Activated naive CD8-positive, alpha-beta T cell treated with anti-CD3 and anti-CD28 coated beads, Interleukin-2, amount 50 U/mL, for 24 hours (primary cell): ENCODE results near the gene PARN.
A peak's percentile ranks its signal among the peaks of the same experiment; 100 is the strongest.

Experiments
- ATAC-seq: fragments of 150-1000 bp; cut with Tn5 transposase; one replicate; pipeline ENCODE4 v1.10.0; 2021
- DNase-seq: peaks from one replicate; pipeline ENCODE4 v3.0.0; 2021
- H3K27ac Mint-ChIP-seq: one replicate; pipeline ENCODE4 v1.8.0; 2021; ENCODE audit warnings: mild to moderate bottlenecking, mixed read lengths
- H3K27me3 Mint-ChIP-seq: one replicate; pipeline ENCODE4 v1.8.0; 2021; ENCODE audit warnings: mixed read lengths
- H3K36me3 Mint-ChIP-seq: one replicate; pipeline ENCODE4 v1.8.0; 2021; ENCODE audit warnings: low read depth, mixed read lengths
- H3K4me1 Mint-ChIP-seq: one replicate; pipeline ENCODE4 v1.8.0; 2021; ENCODE audit warnings: mixed read lengths
- H3K4me3 Mint-ChIP-seq: one replicate; pipeline ENCODE4 v1.8.0; 2021; ENCODE audit warnings: mild to moderate bottlenecking, moderate library complexity, mixed read lengths
- H3K9me3 Mint-ChIP-seq: one replicate; pipeline ENCODE4 v1.8.0; 2021; ENCODE audit warnings: mixed read lengths

Gene PARN

DNA sequence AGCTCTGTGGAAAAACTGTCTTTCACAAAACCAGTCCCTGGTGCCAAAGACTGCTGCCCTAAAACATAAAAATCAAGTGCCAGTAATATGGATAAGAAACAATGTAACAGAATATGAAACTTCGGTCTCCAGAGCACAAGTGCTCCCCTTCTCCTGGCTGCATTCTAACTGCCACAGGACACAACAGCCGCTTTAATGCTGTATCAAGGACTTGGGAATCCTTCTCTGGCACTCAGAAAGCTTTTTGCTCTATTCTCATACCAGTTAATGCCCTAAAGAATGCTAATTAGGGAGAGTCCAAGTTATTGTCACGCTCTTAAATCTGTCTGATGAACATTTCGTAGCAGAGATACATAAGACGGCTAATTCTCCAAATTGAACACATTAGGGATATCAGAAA lies 90.9 kb downstream of the PARN start:
- Mint-ChIP-seq H3K27ac (no peak overlapping the region), H3K9me3 (no peaks in the 10 kb centered on the region), H3K36me3 (peaks cover 36% of the 10 kb centered on the region), H3K4me3 (no peak overlapping the region), H3K4me1 (peaks cover 3% of the 10 kb centered on the region), H3K27me3 (no peaks in the 10 kb centered on the region)
- DNase-seq = no peak
- no peak for ATAC-seq

DNA sequence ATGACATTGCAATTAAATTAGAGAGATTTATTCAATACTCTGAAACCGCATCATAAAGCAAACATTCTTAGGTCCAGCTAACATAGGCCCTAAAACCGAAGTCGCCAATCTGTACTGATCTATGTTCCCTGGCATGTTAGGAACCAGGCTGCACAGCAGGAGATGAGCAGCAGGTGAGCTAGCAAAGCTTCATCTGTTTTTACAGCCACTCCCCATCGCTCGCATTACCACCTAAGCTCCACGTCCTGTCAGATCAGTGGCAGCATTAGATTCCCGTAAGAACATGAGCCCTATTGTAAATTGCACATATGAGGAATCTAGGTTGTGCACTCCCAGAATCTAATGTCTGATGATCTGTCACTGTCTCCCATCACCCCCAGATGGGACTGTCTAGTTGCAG lies 91.5 kb downstream of the PARN start:
- Mint-ChIP-seq H3K4me3 (no peak overlapping the region), H3K27ac (no peak overlapping the region), H3K4me1 (peaks cover 3% of the 10 kb centered on the region), H3K9me3 (peaks cover 3% of the 10 kb centered on the region), H3K36me3 (peaks cover 36% of the 10 kb centered on the region), H3K27me3 (no peaks in the 10 kb centered on the region)
- DNase-seq = no peak
- ATAC-seq = no peak

DNA sequence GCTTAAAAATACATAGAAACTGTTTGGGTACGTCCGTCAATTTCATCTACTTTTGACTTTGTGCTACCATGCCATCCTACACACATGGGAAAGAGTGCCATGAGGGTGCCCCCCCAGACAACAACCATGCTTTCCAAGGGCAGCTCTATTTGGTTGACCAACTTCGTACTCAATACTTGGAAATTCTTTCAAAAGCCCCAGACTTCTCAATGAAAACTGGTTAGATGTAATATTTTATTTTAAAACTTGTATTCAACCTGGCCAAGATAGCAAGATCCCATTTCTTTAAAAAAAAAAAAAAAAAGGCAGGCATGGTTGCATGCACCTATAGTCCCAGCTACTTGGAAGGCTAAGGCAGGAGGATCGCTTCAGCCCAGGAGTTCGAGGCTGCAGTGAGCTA lies 98.4 kb downstream of the PARN start:
- Mint-ChIP-seq H3K9me3 (peaks cover 5% of the 10 kb centered on the region), H3K36me3 (peaks cover 21% of the 10 kb centered on the region), H3K27ac (no peak overlapping the region), H3K4me1 (peaks cover 2% of the 10 kb centered on the region), H3K4me3 (no peak overlapping the region), H3K27me3 (no peaks in the 10 kb centered on the region)
- DNase-seq (no peak), ATAC-seq (no peak)

DNA sequence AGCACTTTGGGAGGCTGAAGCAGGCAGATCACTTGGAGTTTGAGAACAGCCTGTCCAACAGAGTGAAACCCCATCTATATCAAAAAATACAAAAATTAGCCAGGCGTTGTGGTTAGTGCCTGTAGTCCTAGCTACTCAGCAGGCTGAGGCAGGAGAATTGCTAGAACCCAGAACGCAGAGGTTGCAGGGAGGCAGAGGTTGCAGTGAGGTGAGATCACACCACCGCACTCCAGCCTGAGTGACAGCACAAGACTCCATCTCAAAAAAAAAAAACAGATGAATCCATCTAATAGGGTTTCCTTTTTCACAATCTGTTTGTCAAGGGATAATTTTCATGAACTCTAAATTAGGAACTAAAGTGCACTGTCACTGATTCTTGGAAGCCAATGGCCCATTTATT lies 99.0 kb downstream of the PARN start:
- ATAC-seq (no peak), DNase-seq (no peak)
- H3K27ac Mint-ChIP-seq = no peak overlapping the region
- peaks cover 5% of the 10 kb centered on the region for H3K9me3 Mint-ChIP-seq
- peaks cover 21% of the 10 kb centered on the region for H3K36me3 Mint-ChIP-seq
- H3K4me3 Mint-ChIP-seq = no peak overlapping the region
- H3K27me3 Mint-ChIP-seq = no peaks in the 10 kb centered on the region
- peaks cover 2% of the 10 kb centered on the region for H3K4me1 Mint-ChIP-seq

DNA sequence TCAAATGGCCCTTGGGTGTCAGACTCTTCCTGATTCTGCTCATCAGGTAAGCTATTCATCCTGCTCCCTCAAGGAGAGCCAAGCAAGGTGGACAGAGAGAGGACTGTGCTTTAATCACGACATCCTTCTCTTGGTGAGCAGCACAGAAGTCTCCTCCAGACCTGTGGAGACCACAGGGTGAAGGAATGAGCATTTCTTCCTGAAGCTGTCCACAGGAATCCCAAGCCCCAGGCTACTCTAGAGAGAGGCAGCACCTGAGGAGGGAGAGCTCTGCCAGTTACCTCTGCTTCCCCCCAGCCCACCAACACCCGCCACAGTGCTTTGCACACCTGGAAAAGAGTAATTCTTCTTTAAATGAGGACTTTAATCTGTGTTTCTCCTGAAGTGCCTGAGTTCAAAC lies 100.0 kb downstream of the PARN start:
- no peak overlapping the region for H3K27ac Mint-ChIP-seq
- peaks cover 21% of the 10 kb centered on the region for H3K36me3 Mint-ChIP-seq
- H3K27me3 Mint-ChIP-seq = no peaks in the 10 kb centered on the region
- peaks cover 5% of the 10 kb centered on the region for H3K9me3 Mint-ChIP-seq
- no peak for DNase-seq
- peaks cover 2% of the 10 kb centered on the region for H3K4me1 Mint-ChIP-seq
- H3K4me3 Mint-ChIP-seq = no peak overlapping the region
- no peak for ATAC-seq

DNA sequence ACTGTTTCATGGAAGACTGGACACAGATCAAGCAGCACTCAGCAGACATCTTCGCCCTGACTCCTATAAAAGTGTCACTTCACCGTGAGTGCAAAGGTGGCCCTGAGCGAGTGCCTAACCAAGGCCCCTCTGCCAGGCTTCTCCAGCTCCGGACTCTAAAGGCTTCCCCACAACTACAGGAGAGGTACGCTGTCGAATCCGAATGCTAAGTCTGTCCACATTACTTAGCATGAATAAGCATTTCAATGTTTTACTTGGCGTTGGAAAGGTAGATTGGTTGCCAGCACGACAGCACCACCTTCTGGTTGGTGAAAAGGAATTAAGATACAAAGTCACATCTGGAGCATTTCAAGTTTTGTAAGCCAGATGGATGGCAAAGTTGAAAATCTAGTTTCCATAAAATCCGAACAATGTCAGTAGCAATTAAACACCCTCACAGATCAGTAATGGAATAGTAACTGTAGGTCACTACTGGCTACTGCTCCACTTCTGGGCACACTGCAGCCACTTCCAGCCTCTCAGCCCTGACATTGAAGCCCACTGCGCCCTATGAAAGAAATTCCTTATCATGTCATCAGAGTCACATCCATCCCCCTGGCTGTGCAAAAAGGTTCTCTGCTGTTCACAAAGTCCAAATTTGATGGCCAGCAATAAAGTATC lies 100.9 kb downstream of the PARN start:
- Mint-ChIP-seq H3K4me3 (no peak overlapping the region), H3K36me3 (peaks cover 17% of the 10 kb centered on the region), H3K27ac (no peak overlapping the region), H3K9me3 (peaks cover 5% of the 10 kb centered on the region), H3K4me1 (peaks cover 2% of the 10 kb centered on the region), H3K27me3 (no peaks in the 10 kb centered on the region)
- ATAC-seq (no peak), DNase-seq (peak; percentile 44)

DNA sequence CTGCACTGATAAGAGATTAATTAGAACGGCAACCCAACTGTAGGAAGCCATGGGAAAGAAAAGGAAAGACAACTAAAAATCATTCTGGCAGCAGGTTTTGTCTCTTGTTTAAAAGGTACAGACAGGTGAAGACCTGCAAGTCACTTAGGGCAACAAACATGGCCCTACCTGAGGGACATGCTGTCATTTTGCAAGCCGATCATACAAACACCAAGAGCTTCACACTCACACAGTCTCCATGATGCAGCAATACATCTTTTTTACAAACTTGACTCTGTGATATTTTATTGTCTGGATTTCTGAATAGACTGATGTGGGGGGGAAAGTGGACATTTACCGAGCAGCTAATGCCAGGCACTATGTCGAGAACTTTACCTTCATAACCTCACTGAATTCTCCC lies 101.8 kb downstream of the PARN start:
- no peak overlapping the region for H3K4me3 Mint-ChIP-seq
- H3K9me3 Mint-ChIP-seq = no peaks in the 10 kb centered on the region
- DNase-seq (no peak), ATAC-seq (no peak)
- H3K36me3 Mint-ChIP-seq = peaks cover 9% of the 10 kb centered on the region
- no peak overlapping the region for H3K27ac Mint-ChIP-seq
- no peaks in the 10 kb centered on the region for H3K27me3 Mint-ChIP-seq
- H3K4me1 Mint-ChIP-seq = peaks cover 2% of the 10 kb centered on the region

DNA sequence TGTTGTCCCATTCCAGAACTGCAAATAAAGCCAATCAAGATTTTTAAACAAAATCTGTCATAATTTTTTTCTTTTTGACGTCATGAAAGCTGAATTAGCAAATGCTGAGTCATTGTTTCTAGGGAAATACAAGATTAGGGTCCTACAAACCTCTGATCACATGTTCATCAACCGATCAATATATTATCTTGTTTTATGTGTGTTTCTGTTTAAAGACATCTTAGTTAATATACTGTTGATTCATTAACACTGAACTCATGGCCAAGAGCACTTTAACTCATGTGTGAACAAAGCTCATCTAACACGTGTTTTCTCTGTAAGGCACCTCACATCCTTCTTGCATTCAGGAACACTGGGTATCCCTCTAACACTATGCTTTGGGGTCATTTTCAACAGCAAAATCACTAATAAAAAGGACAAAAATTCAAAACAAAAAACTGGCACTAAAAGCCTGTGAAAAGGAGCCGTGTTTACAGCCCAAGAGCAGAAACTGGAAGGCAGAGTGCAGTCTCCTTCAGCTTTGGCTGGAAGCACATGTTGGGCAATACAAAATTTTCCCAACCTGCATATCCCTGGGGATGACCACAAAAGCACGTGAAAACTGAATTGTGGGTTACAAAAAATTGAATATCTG lies 102.5 kb downstream of the PARN start:
- peaks cover 9% of the 10 kb centered on the region for H3K36me3 Mint-ChIP-seq

DNA sequence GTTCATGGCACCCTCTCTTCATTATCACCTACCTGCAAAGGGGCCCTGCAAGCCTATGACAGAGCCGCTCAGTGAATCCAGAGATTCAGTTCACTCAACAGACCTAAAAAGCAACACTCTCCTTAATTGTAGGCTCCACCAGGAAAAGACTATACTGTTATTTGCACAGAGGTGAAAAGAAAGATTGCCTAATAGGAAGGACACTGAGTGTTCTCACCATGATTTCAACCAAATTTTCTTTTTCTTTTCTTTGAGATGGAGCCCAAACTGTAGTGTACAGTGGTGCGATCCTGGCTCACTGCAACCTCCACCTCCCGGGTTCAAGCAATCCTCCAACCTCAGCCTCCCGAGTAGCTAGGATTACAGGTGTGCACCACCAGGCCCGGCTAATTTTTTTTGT lies 104.5 kb downstream of the PARN start:
- H3K27me3 Mint-ChIP-seq = no peaks in the 10 kb centered on the region
- H3K9me3 Mint-ChIP-seq = no peaks in the 10 kb centered on the region
- H3K36me3 Mint-ChIP-seq = peaks cover 2% of the 10 kb centered on the region
- DNase-seq = no peak
- ATAC-seq = no peak
- no peak overlapping the region for H3K27ac Mint-ChIP-seq
- no peak overlapping the region for H3K4me3 Mint-ChIP-seq
- H3K4me1 Mint-ChIP-seq = peaks cover 12% of the 10 kb centered on the region

More for the DNA sequence above, 102.5 kb downstream of the PARN start:
- peaks cover 2% of the 10 kb centered on the region for H3K4me1 Mint-ChIP-seq
- no peak for DNase-seq
- no peaks in the 10 kb centered on the region for H3K9me3 Mint-ChIP-seq
- H3K27me3 Mint-ChIP-seq = no peaks in the 10 kb centered on the region
- H3K4me3 Mint-ChIP-seq = no peak overlapping the region
- no peak overlapping the region for H3K27ac Mint-ChIP-seq
- no peak for ATAC-seq

DNA sequence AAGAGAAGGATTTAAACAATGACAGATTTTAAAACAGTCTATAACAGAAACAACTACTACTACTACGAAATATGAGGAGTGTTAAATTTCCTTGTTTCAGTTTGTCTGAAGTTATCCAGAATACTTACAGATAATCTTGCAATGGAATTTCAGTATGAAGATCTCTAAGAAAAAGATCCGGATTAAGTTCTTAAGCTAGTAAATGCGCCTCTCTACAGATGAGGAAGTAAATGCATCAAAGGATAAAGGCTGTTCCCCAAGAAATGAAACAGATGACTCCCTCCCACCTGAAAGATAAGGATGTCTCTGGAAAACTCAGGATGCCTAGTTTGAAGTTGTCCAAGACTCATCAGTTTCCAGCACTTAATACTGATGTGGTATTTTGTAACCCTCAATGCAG lies 105.1 kb downstream of the PARN start:
- Mint-ChIP-seq H3K4me3 (no peak overlapping the region), H3K27me3 (no peaks in the 10 kb centered on the region), H3K27ac (no peak overlapping the region), H3K9me3 (no peaks in the 10 kb centered on the region), H3K36me3 (no peaks in the 10 kb centered on the region), H3K4me1 (peaks cover 12% of the 10 kb centered on the region)
- ATAC-seq (no peak), DNase-seq (no peak)

DNA sequence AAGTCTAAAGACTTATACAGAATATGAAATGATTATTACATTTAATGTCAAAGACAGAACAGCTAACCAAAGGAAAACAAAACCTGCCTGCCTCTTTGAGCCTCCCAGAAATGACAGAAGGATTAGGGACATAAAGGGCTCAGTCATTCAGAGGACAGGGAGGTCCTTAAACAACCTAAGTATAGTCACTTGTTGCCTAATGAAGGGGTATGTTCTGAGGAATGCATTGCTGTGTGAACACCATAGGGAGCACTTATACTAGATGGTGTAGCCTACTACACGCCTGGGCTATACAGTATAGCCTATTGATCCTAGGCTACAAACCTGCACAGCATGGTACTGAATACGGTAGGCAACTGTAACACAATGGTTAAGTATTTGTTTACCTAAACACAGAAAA lies 106.4 kb downstream of the PARN start:
- DNase-seq (no peak), ATAC-seq (no peak)
- no peaks in the 10 kb centered on the region for H3K36me3 Mint-ChIP-seq
- no peaks in the 10 kb centered on the region for H3K27me3 Mint-ChIP-seq
- H3K4me3 Mint-ChIP-seq = no peak overlapping the region
- no peaks in the 10 kb centered on the region for H3K9me3 Mint-ChIP-seq
- peaks cover 10% of the 10 kb centered on the region for H3K4me1 Mint-ChIP-seq
- H3K27ac Mint-ChIP-seq = no peak overlapping the region

DNA sequence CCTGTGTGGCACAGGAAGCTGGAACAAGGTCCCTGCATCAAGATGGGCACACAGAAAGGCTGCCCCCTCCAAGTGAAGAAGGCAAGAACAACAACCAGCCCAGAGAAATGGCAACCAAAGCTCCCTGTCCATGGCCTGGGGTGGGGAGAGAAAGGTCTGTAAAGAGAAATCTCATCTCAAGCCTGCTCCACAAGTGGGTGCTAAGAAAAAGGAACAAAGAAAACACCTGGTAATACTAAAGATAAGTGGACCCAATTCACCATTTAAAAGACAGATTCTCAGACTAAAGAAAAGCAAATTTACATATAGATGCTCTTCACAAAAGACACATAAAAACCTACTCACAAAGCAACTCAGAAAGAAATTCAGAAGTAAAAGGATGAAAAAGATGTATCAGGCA lies 107.4 kb downstream of the PARN start:
- Mint-ChIP-seq H3K4me1 (peaks cover 10% of the 10 kb centered on the region), H3K4me3 (no peak overlapping the region), H3K36me3 (no peaks in the 10 kb centered on the region), H3K9me3 (no peaks in the 10 kb centered on the region), H3K27ac (no peak overlapping the region), H3K27me3 (no peaks in the 10 kb centered on the region)
- ATAC-seq (no peak), DNase-seq (no peak)

DNA sequence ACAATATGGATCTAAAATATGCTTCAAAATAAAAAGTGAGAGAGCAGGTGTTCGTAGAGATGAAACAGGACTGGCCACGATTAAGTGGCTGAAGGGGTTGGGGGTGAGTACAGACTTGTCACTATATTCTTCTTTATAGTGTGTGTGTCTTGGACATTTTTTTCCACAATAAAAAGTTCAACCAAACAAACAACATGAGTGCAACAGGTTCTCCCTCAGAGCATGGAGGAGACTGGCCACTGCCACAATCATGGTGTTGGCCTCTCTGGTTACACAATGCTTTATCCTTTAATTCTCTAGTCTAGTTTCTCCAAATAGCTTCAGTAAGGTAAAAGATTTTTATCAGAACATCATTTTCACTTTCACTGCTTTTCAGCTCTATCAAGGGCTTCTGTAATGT lies 109.3 kb downstream of the PARN start:
- H3K36me3 Mint-ChIP-seq = peaks cover 2% of the 10 kb centered on the region
- H3K4me3 Mint-ChIP-seq = no peak overlapping the region
- H3K27ac Mint-ChIP-seq = no peak overlapping the region
- no peak for ATAC-seq
- DNase-seq = no peak
- no peaks in the 10 kb centered on the region for H3K9me3 Mint-ChIP-seq
- no peaks in the 10 kb centered on the region for H3K27me3 Mint-ChIP-seq
- H3K4me1 Mint-ChIP-seq = peaks cover 10% of the 10 kb centered on the region

DNA sequence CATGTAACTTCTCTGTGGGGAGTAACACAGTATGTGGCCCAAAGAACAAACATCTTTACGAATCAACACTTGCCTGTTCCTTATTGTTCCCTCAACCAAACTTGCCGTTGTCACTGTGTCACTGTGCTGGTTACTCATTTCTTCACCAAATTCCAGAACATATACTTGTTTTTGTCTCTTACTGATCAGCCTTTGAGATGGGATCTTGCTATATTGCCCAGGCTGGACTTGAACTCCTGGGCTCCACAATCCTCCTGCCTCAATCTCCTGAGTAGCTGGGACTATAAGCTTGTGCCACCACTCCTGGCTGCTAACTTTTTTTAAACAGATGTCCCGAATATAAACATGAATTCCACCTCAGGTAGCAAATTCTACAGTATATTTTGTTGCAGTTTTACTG lies 115.1 kb downstream of the PARN start:
- Mint-ChIP-seq H3K27ac (no peak overlapping the region), H3K4me1 (no peaks in the 10 kb centered on the region), H3K27me3 (no peaks in the 10 kb centered on the region), H3K36me3 (peaks cover 7% of the 10 kb centered on the region), H3K9me3 (no peaks in the 10 kb centered on the region), H3K4me3 (no peak overlapping the region)
- no peak for ATAC-seq
- DNase-seq = no peak

DNA sequence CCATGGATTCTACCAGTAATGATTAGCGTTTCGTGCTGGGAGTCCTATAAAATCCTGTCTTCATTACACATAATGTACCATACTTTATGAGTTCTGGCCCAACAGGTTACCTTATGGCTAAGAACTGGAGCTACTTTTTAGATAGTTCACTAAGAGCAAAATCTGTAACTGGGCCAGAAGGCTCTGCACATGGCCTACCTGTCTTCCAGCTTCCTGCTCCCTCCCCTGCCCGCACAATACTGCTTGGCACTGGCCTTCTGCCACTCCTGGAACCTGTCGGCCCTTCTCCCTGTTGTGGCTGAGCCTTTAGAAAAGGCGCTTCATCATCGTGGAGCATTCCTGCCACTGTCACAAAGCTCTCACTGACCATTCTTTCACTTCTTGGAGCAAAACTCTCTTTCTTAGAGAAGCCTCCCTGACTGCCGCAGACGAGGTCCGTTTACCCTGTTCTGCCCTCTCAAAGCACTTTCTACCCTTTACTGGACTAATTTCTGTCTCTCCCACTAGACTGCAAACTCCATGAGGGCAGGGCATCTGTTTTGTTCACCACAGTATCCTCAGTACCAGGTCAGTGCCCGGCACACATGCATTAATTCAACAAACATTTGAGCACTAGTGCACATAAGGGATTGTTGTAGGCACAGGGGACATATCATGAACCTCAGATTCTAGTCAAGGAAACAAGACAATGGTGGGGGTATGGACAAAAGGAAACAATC lies 116.5 kb downstream of the PARN start:
- no peaks in the 10 kb centered on the region for H3K4me1 Mint-ChIP-seq
- no peak overlapping the region for H3K27ac Mint-ChIP-seq
- peaks cover 7% of the 10 kb centered on the region for H3K36me3 Mint-ChIP-seq
- H3K4me3 Mint-ChIP-seq = no peak overlapping the region
- no peaks in the 10 kb centered on the region for H3K27me3 Mint-ChIP-seq
- no peaks in the 10 kb centered on the region for H3K9me3 Mint-ChIP-seq
- ATAC-seq = no peak
- no peak for DNase-seq
